HCT116 (cell line): ENCODE measurements around the gene ETS2. TPM values are rescaled to one million over a fixed set of nuclear protein-coding genes. Genes with fewer than 3 reads are reported as not detected.

Experiments used
- ATAC-seq: fragments of 200-7000 bp; cut with Tn5 transposase; 2 replicates; pipeline ENCODE4 v1.9.1; 2020; ENCODE audit warnings: mild to moderate bottlenecking, moderate library complexity
- BruUV-seq: library from RNA; stranded (reverse); fragments of 400-500 nt; replicated peaks from 2 replicates; lab custom pipeline; 2021; lab: Mats Ljungman, UMichigan
- CTCF ChIA-PET: fragments of 300-600 bp; sonication (Branson Sonifier 250); formaldehyde crosslinking; loops from one replicate; lab custom pipeline; 2021; ENCODE audit warnings: antibody characterized with exemption; lab: Charles Lee
- POLR2A ChIA-PET: fragments of 300-600, 350-600 bp; sonication (Branson Sonifier 250); formaldehyde crosslinking; loops from one replicate; lab custom pipeline; 2021; ENCODE audit warnings: antibody characterized with exemption; lab: Charles Lee
- RAD21 ChIA-PET, 2 experiments: fragments of 300-600 bp; sonication (Branson Sonifier 250); formaldehyde crosslinking; loops; one replicate each; lab custom pipeline; 2023; ENCODE audit warnings: low total read pairs in 2 of 2; ENCODE audit not compliant: uncharacterized antibody in 2 of 2, unreplicated experiment in 2 of 2, low non-redundant PET in 1 of 2; lab: Charles Lee
- DNase-seq: peaks from one replicate; pipeline ENCODE4 v3.0.0-alpha.2; 2010; ENCODE audit warnings: low read depth, low spot score
- H2AFZ ChIP-seq: fragments of 200-600 bp; shearing (Covaris generic), sonication (generic); 2 replicates; pipeline ENCODE4 v1.6.1; 2017; ENCODE audit warnings: low read depth, mixed run types, mixed read lengths, antibody characterized with exemption, low read length; ENCODE audit not compliant: poor library complexity, severe bottlenecking
- H3K27ac ChIP-seq: 2 replicates; pipeline ENCODE4 v1.5.1; 2012; ENCODE audit warnings: low read depth, low read length
- H3K27me3 ChIP-seq: fragments of 200-600 bp; sonication (generic); 2 replicates; pipeline ENCODE4 v1.6.1; 2016; ENCODE audit warnings: mixed run types, low read length, mixed read lengths; ENCODE audit not compliant: insufficient read depth
- H3K36me3 ChIP-seq, 2 experiments: fragments of 200-500 bp in 1 of 2; fragments of 200-600 bp in 1 of 2; sonication (Bioruptor generic) in 1 of 2; sonication (generic) in 1 of 2; 2 replicates each; pipeline versions ENCODE4 v1.5.1 to v1.6.1; 2014 to 2016; ENCODE audit warnings: low read length in 2 of 2, inconsistent platforms in 1 of 2, mixed read lengths in 1 of 2, mixed run types in 1 of 2; ENCODE audit not compliant: insufficient read depth in 2 of 2, control insufficient read depth in 1 of 2
- H3K4me1 ChIP-seq, 2 experiments: fragments of 200-600 bp in 1 of 2; sonication (generic) in 1 of 2; 2 replicates each; pipeline versions ENCODE4 v1.5.1 to v1.6.1; 2012 to 2017; ENCODE audit warnings: low read length in 2 of 2, inconsistent platforms in 1 of 2, mild to moderate bottlenecking in 1 of 2, mixed read lengths in 1 of 2, mixed run types in 1 of 2, moderate library complexity in 1 of 2; ENCODE audit not compliant: insufficient read depth in 2 of 2, control insufficient read depth in 1 of 2
- H3K4me2 ChIP-seq: fragments of 200-600 bp; sonication (generic); 2 replicates; pipeline ENCODE4 v1.6.1; 2017; ENCODE audit warnings: mixed run types, low read length, mixed read lengths
- H3K4me3 ChIP-seq, 2 experiments: fragments of 200-600 bp in 1 of 2; sonication (generic) in 1 of 2; replicated peaks in 1 of 2; 2 replicates each; pipeline ENCODE4 v1.5.1; 2011 to 2016; ENCODE audit warnings: low read length in 2 of 2, control low read depth in 1 of 2, low read depth in 1 of 2, mild to moderate bottlenecking in 1 of 2, mixed read lengths in 1 of 2, mixed run types in 1 of 2
- H3K79me2 ChIP-seq: fragments of 200-600 bp; sonication (generic); 2 replicates; pipeline ENCODE4 v1.6.1; 2017; ENCODE audit warnings: mild to moderate bottlenecking, mixed run types, low read length, moderate library complexity, mixed read lengths; ENCODE audit not compliant: insufficient read depth
- H3K9ac ChIP-seq: fragments of 200-600 bp; sonication (generic); 2 replicates; pipeline ENCODE4 v1.6.1; 2016; ENCODE audit warnings: low read length, mixed read lengths
- H3K9me2 ChIP-seq: fragments of 200-600 bp; sonication (generic), shearing (Covaris generic); 2 replicates; pipeline ENCODE4 v1.6.1; 2017; ENCODE audit warnings: mixed run types, mild to moderate bottlenecking, moderate library complexity; ENCODE audit not compliant: insufficient read depth
- H3K9me3 ChIP-seq, 2 experiments: fragments of 200-500 bp in 1 of 2; fragments of 200-600 bp in 1 of 2; sonication (Bioruptor generic) in 1 of 2; sonication (generic) in 1 of 2; 2 replicates each; pipeline ENCODE4 v1.6.1; 2014 to 2017; ENCODE audit warnings: low read length in 2 of 2, mixed read lengths in 2 of 2, inconsistent platforms in 1 of 2, low read depth in 1 of 2, mild to moderate bottlenecking in 1 of 2, mixed run types in 1 of 2, moderate library complexity in 1 of 2; ENCODE audit not compliant: control insufficient read depth in 1 of 2, insufficient read depth in 1 of 2
- H4K20me1 ChIP-seq: fragments of 200-600 bp; sonication (generic), shearing (Covaris generic); 2 replicates; pipeline ENCODE4 v1.6.1; 2017; ENCODE audit warnings: mixed run types, mild to moderate bottlenecking, moderate library complexity; ENCODE audit not compliant: insufficient read depth
- CTCF ChIP-seq, 3 experiments: fragments of 200-600 bp in 1 of 3; sonication (generic) in 1 of 3; IDR thresholded peaks in 2 of 3; conservative IDR thresholded peaks in 1 of 3; 2 replicates each; pipeline ENCODE4 v1.5.1; 2012 to 2017; ENCODE audit warnings: low read depth in 2 of 3, low read length in 2 of 3, antibody characterized with exemption in 1 of 3, borderline replicate concordance in 1 of 3, control low read depth in 1 of 3, mild to moderate bottlenecking in 1 of 3, mixed read lengths in 1 of 3, mixed run types in 1 of 3, moderate library complexity in 1 of 3; ENCODE audit not compliant: insufficient read depth in 1 of 3
- ELF1 ChIP-seq: IDR thresholded peaks from 2 replicates; pipeline ENCODE4 v1.6.1; 2012; ENCODE audit warnings: low read depth, borderline replicate concordance
- EZH2phosphoT487 ChIP-seq: fragments of 200-600 bp; IDR thresholded peaks from 2 replicates; pipeline ENCODE4 v1.6.1; 2018; ENCODE audit warnings: antibody characterized with exemption, borderline replicate concordance
- FOSL1 ChIP-seq: IDR thresholded peaks from 2 replicates; pipeline ENCODE4 v1.6.1; 2012; ENCODE audit warnings: low read depth
- POLR2A ChIP-seq: IDR thresholded peaks from 2 replicates; pipeline ENCODE4 v1.7.0; 2011; ENCODE audit warnings: borderline replicate concordance; ENCODE audit not compliant: insufficient read depth, insufficient read length; ENCODE audit errors: extremely low read depth
- REST ChIP-seq: IDR thresholded peaks from 2 replicates; pipeline ENCODE4 v1.6.1; 2012; ENCODE audit warnings: low read depth
- SRF ChIP-seq: IDR thresholded peaks from 2 replicates; pipeline ENCODE4 v1.6.1; 2012; ENCODE audit warnings: low read depth
- YY1 ChIP-seq: IDR thresholded peaks from 2 replicates; pipeline ENCODE4 v1.6.1; 2011; ENCODE audit warnings: low read length, low read depth, moderate library complexity, mild to moderate bottlenecking; ENCODE audit not compliant: insufficient replicate concordance; ENCODE audit errors: extremely low read depth
- intact Hi-C: fragments of 100-400 bp; cut with micrococcal nuclease; formaldehyde crosslinking; loops from 2 replicates; pipeline ENCODE4 v1.10.0; 2022
- total RNA-seq: library from RNA; stranded (reverse); gene quantifications from one replicate; pipeline ENCODE4 v1.2.1, GENCODE V29; 2021; ENCODE audit not compliant: unreplicated experiment

Gene ETS2
- total RNA-seq, 1 experiment from 2014 or later = 32.9 TPM

- no TSS peak for BruUV-seq
- H3K9me3 ChIP-seq = no peaks in the 10 kb centered on the region
- DNase-seq (no peak), ATAC-seq (peak; percentile 33)
- intact Hi-C loops = no loop called here
- RAD21 ChIA-PET = no interaction called here
- peak overlapping the region; percentile 38 for H2AFZ ChIP-seq
- peaks cover 42 to 56% of the 10 kb centered on the region in 2 experiments for H3K4me1 ChIP-seq
- H3K27me3 ChIP-seq = no peaks in the 10 kb centered on the region
- TF ChIP-seq POLR2A (no peak), EZH2phosphoT487 (no peak), YY1 (no peak), SRF (no peak), ELF1 (no peak), CTCF (IDR thresholded peaks at IDR 0.05 in 2 of 3, conservative IDR thresholded peaks at IDR 0.05 in 1 of 3; ENCODE audit: borderline replicate concordance in 1 of 3, insufficient read depth in 1 of 3, low read depth in 2 of 3, low read length in 2 of 3) (peak in 2 of 3 experiments; percentile 27 to 39; a peak in 2 of 6 replicates), REST (no peak), FOSL1 (no peak)
- TF ChIP-seq, all 23 proteins: peak for 1
- H4K20me1 ChIP-seq = no peaks in the 10 kb centered on the region
- POLR2A ChIA-PET = no interaction called here
- no peaks in the 10 kb centered on the region for H3K36me3 ChIP-seq
- H3K9me2 ChIP-seq = no peaks in the 10 kb centered on the region
- CTCF ChIA-PET = interaction anchor here (1.6 kb wide), 1 partner anchor 23 kb away, joined by 3 read pairs; no protein-coding TSS in a partner anchor
- no peak overlapping the region; the same call in 1 of the 2 replicates for H3K27ac ChIP-seq
- H3K4me2 ChIP-seq = peak overlapping the region; percentile 48
- H3K79me2 ChIP-seq = no peaks in the 10 kb centered on the region
- no peak overlapping the region for H3K9ac ChIP-seq
- no peak overlapping the region for H3K4me3 ChIP-seq
These were observed 10.8 kb upstream of the ETS2 start for GRCh38 chr21:38794978-38795377.
